ENCODE measurements around the gene TTLL6. TPM values are rescaled to one million over a fixed set of nuclear protein-coding genes. Genes with fewer than 3 reads are reported as not detected.
A peak's percentile ranks its signal among the peaks of the same experiment; 100 is the strongest.

Gene TTLL6
- total and polyA plus RNA-seq, 4 donors = 0.02 to 0.08 TPM; not detected in 2

DNA sequence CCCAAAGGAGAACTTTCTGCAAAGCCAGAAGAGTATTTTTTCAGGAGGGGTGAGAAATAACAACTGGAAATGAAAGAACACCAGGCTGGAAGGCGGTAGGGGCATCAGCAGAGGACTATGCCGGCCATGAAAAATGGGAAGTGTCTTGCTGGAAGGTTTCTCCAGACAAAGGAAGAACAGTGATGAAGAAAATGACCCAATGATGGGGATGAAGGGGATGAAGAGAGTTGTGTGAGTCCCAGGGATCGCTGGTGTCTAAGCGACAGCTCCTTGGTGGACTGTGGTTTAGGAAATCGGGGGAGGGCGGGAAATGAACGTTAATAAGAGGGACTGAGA, 623 bp downstream of the TTLL6 start:
- Histone ChIP-seq H3K36me3 (ENCODE audit: control insufficient read depth in 4 of 4, insufficient read depth in 3 of 4, low read depth in 1 of 4, low read length in 3 of 4) (no peaks in the 10 kb centered on the region), H3K4me1 (ENCODE audit: control insufficient read depth in 4 of 4, insufficient read depth in 4 of 4, low read length in 3 of 4) (peaks cover 0 to 15% (median 9%) of the 10 kb centered on the region in 4 donors), H3K4me3 (ENCODE audit: low read depth in 1 of 3, low read length in 3 of 3) (peak overlapping the region in 1 of 3 donors; percentile 34), H3K9me3 (ENCODE audit: control insufficient read depth in 4 of 4, low read length in 3 of 4) (no peaks in the 10 kb centered on the region), H3K27ac (ENCODE audit: low read depth in 1 of 2, low read length in 2 of 2) (no peak overlapping the region), H3K9ac (ENCODE audit: low read depth in 1 of 2, low read length in 2 of 2) (no peak overlapping the region), H3K27me3 (ENCODE audit: control insufficient read depth in 4 of 4, insufficient read depth in 4 of 4, low read length in 3 of 4) (no peaks in the 10 kb centered on the region)
- no peak for DNase-seq (ENCODE audit: low spot score)
- WGBS = 23% methylated on average over 7 of the region's 7 CpGs
- TF ChIP-seq HNF4G (IDR thresholded peaks at IDR 0.05) (no peak), SP1 (IDR thresholded peaks at IDR 0.05) (no peak), JUND (IDR thresholded peaks at IDR 0.05) (no peak), FOXA1 (IDR thresholded peaks at IDR 0.05) (no peak), HNF4A (conservative IDR thresholded peaks at IDR 0.05) (no peak), EGR1 (IDR thresholded peaks at IDR 0.05; ENCODE audit: low read depth in 2 of 2) (no peak), RAD21 (IDR thresholded peaks at IDR 0.05) (no peak), TAF1 (conservative IDR thresholded peaks at IDR 0.05) (no peak), FOXA2 (IDR thresholded peaks at IDR 0.05) (no peak), YY1 (IDR thresholded peaks at IDR 0.05) (no peak), GABPA (IDR thresholded peaks at IDR 0.05 in 1 of 2, conservative IDR thresholded peaks at IDR 0.05 in 1 of 2) (no peak)
- TF ChIP-seq, protein P1, sequence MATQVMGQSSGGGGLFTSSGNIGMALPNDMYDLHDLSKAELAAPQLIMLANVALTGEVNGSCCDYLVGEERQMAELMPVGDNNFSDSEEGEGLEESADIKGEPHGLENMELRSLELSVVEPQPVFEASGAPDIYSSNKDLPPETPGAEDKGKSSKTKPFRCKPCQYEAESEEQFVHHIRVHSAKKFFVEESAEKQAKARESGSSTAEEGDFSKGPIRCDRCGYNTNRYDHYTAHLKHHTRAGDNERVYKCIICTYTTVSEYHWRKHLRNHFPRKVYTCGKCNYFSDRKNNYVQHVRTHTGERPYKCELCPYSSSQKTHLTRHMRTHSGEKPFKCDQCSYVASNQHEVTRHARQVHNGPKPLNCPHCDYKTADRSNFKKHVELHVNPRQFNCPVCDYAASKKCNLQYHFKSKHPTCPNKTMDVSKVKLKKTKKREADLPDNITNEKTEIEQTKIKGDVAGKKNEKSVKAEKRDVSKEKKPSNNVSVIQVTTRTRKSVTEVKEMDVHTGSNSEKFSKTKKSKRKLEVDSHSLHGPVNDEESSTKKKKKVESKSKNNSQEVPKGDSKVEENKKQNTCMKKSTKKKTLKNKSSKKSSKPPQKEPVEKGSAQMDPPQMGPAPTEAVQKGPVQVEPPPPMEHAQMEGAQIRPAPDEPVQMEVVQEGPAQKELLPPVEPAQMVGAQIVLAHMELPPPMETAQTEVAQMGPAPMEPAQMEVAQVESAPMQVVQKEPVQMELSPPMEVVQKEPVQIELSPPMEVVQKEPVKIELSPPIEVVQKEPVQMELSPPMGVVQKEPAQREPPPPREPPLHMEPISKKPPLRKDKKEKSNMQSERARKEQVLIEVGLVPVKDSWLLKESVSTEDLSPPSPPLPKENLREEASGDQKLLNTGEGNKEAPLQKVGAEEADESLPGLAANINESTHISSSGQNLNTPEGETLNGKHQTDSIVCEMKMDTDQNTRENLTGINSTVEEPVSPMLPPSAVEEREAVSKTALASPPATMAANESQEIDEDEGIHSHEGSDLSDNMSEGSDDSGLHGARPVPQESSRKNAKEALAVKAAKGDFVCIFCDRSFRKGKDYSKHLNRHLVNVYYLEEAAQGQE (IDR thresholded peaks at IDR 0.05) = no peak
- TF ChIP-seq, protein P2, sequence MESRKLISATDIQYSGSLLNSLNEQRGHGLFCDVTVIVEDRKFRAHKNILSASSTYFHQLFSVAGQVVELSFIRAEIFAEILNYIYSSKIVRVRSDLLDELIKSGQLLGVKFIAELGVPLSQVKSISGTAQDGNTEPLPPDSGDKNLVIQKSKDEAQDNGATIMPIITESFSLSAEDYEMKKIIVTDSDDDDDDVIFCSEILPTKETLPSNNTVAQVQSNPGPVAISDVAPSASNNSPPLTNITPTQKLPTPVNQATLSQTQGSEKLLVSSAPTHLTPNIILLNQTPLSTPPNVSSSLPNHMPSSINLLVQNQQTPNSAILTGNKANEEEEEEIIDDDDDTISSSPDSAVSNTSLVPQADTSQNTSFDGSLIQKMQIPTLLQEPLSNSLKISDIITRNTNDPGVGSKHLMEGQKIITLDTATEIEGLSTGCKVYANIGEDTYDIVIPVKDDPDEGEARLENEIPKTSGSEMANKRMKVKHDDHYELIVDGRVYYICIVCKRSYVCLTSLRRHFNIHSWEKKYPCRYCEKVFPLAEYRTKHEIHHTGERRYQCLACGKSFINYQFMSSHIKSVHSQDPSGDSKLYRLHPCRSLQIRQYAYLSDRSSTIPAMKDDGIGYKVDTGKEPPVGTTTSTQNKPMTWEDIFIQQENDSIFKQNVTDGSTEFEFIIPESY (IDR thresholded peaks at IDR 0.05) = no peak
- TF ChIP-seq, protein P3, sequence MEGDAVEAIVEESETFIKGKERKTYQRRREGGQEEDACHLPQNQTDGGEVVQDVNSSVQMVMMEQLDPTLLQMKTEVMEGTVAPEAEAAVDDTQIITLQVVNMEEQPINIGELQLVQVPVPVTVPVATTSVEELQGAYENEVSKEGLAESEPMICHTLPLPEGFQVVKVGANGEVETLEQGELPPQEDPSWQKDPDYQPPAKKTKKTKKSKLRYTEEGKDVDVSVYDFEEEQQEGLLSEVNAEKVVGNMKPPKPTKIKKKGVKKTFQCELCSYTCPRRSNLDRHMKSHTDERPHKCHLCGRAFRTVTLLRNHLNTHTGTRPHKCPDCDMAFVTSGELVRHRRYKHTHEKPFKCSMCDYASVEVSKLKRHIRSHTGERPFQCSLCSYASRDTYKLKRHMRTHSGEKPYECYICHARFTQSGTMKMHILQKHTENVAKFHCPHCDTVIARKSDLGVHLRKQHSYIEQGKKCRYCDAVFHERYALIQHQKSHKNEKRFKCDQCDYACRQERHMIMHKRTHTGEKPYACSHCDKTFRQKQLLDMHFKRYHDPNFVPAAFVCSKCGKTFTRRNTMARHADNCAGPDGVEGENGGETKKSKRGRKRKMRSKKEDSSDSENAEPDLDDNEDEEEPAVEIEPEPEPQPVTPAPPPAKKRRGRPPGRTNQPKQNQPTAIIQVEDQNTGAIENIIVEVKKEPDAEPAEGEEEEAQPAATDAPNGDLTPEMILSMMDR (IDR thresholded peaks at IDR 0.05; ENCODE audit: low read depth, low read length, missing input control) = no peak
- TF ChIP-seq, protein P4, sequence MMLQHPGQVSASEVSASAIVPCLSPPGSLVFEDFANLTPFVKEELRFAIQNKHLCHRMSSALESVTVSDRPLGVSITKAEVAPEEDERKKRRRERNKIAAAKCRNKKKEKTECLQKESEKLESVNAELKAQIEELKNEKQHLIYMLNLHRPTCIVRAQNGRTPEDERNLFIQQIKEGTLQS (IDR thresholded peaks at IDR 0.05) = no peak

DNA sequence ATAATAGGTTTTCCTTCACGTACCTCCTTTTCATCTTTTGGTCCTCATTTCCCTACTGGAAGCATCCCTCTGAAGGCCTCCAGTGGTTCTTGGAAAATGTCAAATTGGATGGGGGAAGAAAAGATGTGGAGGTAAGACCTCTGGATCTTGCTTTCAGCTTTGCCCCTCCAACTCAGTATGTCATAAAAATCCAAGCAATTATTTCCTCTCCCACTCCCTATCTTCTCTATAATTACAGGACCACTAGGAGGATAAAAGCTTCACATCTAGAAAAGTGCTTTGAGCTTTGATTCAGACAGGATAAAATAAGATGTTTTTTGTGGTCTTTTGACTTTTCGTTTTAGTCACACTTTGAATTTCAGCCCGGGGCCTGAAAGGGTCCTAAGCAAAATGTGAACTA, 1.7 kb downstream of the TTLL6 start:
- Histone ChIP-seq H3K4me1 (ENCODE audit: control insufficient read depth in 4 of 4, insufficient read depth in 4 of 4, low read length in 3 of 4) (peaks cover 0 to 15% (median 9%) of the 10 kb centered on the region in 4 donors), H3K9ac (ENCODE audit: low read depth in 1 of 2, low read length in 2 of 2) (no peak overlapping the region), H3K27me3 (ENCODE audit: control insufficient read depth in 4 of 4, insufficient read depth in 4 of 4, low read length in 3 of 4) (no peaks in the 10 kb centered on the region), H3K27ac (ENCODE audit: low read depth in 1 of 2, low read length in 2 of 2) (no peak overlapping the region), H3K9me3 (ENCODE audit: control insufficient read depth in 4 of 4, low read length in 3 of 4) (no peaks in the 10 kb centered on the region), H3K4me3 (ENCODE audit: low read depth in 1 of 3, low read length in 3 of 3) (no peak overlapping the region), H3K36me3 (ENCODE audit: control insufficient read depth in 4 of 4, insufficient read depth in 3 of 4, low read depth in 1 of 4, low read length in 3 of 4) (no peaks in the 10 kb centered on the region)
- DNase-seq (ENCODE audit: low spot score) = no peak
- WGBS = 81% methylated on average over 3 of the region's 3 CpGs
- TF ChIP-seq EGR1 (IDR thresholded peaks at IDR 0.05; ENCODE audit: low read depth in 2 of 2) = no peak
- no peak for TF ChIP-seq YY1 (IDR thresholded peaks at IDR 0.05)
- TF ChIP-seq RXRA (IDR thresholded peaks at IDR 0.05) = no peak
- TF ChIP-seq NR2F2 (IDR thresholded peaks at IDR 0.05) = no peak
- TF ChIP-seq, protein P4 (IDR thresholded peaks at IDR 0.05) = no peak
- TF ChIP-seq, protein P3 (IDR thresholded peaks at IDR 0.05; ENCODE audit: low read depth, low read length, missing input control) = no peak
- no peak for TF ChIP-seq HNF4G (IDR thresholded peaks at IDR 0.05)
- no peak for TF ChIP-seq JUND (IDR thresholded peaks at IDR 0.05)
- TF ChIP-seq, protein P1 (IDR thresholded peaks at IDR 0.05) = no peak
- no peak for TF ChIP-seq TAF1 (conservative IDR thresholded peaks at IDR 0.05)
- TF ChIP-seq FOXA1 (IDR thresholded peaks at IDR 0.05) = no peak
- no peak for TF ChIP-seq HNF4A (conservative IDR thresholded peaks at IDR 0.05)
- TF ChIP-seq GABPA (IDR thresholded peaks at IDR 0.05 in 1 of 2, conservative IDR thresholded peaks at IDR 0.05 in 1 of 2) = no peak
- no peak for TF ChIP-seq SP1 (IDR thresholded peaks at IDR 0.05)
